Mesendoderm (in vitro differentiated cells): ENCODE measurements around the gene CPPED1.

Source experiments
- DNase-seq: peaks from one replicate; pipeline ENCODE4 v3.0.0; 2013
- H2AK5ac ChIP-seq: 2 replicates; pipeline ENCODE4 v1.6.1; 2013; ENCODE audit warnings: low read length, inconsistent platforms
- H2BK120ac ChIP-seq: 2 replicates; pipeline ENCODE4 v1.6.1; 2013; ENCODE audit warnings: low read depth, mild to moderate bottlenecking, low read length, moderate library complexity, mixed read lengths
- H2BK15ac ChIP-seq: replicated peaks from 2 replicates; pipeline ENCODE4 v1.6.1; 2013; ENCODE audit warnings: low read depth, mild to moderate bottlenecking, moderate library complexity
- H2BK5ac ChIP-seq: 2 replicates; pipeline ENCODE4 v1.6.1; 2013; ENCODE audit warnings: low read length, inconsistent platforms
- H3K18ac ChIP-seq: 2 replicates; pipeline ENCODE4 v1.6.1; 2013; ENCODE audit warnings: mild to moderate bottlenecking, low read length, mixed read lengths
- H3K23ac ChIP-seq: one replicate; pipeline ENCODE4 v1.6.1; 2013; ENCODE audit warnings: low read length
- H3K27ac ChIP-seq: 2 replicates; pipeline ENCODE4 v1.5.1; 2013; ENCODE audit warnings: low read depth, mild to moderate bottlenecking, inconsistent platforms, low read length, moderate library complexity
- H3K27me3 ChIP-seq: 2 replicates; pipeline ENCODE4 v1.6.1; 2013; ENCODE audit warnings: low read length, control low read depth, mild to moderate bottlenecking, inconsistent platforms; ENCODE audit not compliant: insufficient read depth, poor library complexity
- H3K36me3 ChIP-seq: 2 replicates; pipeline ENCODE4 v1.6.1; 2013; ENCODE audit warnings: low read length, inconsistent platforms; ENCODE audit not compliant: control insufficient read depth, insufficient read depth
- H3K4ac ChIP-seq: one replicate; pipeline ENCODE4 v1.6.1; 2013; ENCODE audit warnings: low read depth, mild to moderate bottlenecking, low read length, moderate library complexity
- H3K4me1 ChIP-seq: 2 replicates; pipeline ENCODE4 v1.6.1; 2013; ENCODE audit warnings: low read depth, low read length, inconsistent platforms; ENCODE audit not compliant: control insufficient read depth
- H3K4me2 ChIP-seq: 2 replicates; pipeline ENCODE4 v1.6.1; 2013; ENCODE audit warnings: low read length
- H3K4me3 ChIP-seq: 2 replicates; pipeline ENCODE4 v1.5.1; 2013; ENCODE audit warnings: mild to moderate bottlenecking, low read length
- H3K56ac ChIP-seq: one replicate; pipeline ENCODE4 v1.6.1; 2013; ENCODE audit warnings: low read length
- H3K79me1 ChIP-seq: 2 replicates; pipeline ENCODE4 v1.6.1; 2013; ENCODE audit warnings: low read length, inconsistent platforms
- H3K79me2 ChIP-seq: 2 replicates; pipeline ENCODE4 v1.6.1; 2013; ENCODE audit warnings: mild to moderate bottlenecking, low read length; ENCODE audit not compliant: control insufficient read depth, insufficient read depth
- H3K9ac ChIP-seq: 2 replicates; pipeline ENCODE4 v1.6.1; 2013; ENCODE audit warnings: low read length, inconsistent platforms
- H4K5ac ChIP-seq: one replicate; pipeline ENCODE4 v1.6.1; 2013; ENCODE audit warnings: low read length
- H4K8ac ChIP-seq: one replicate; pipeline ENCODE4 v1.6.1; 2013; ENCODE audit warnings: low read depth, mild to moderate bottlenecking, control low read depth, low read length, moderate library complexity
- WGBS: extraction: QIAGEN DNeasy Blood & Tissue Kit; methylation state at CpG from one replicate; pipeline ENCODE4 v1.1.7; 2013; ENCODE audit warnings: low lambda C conversion rate, missing lambda C conversion rate; ENCODE audit not compliant: insufficient coverage; ENCODE audit errors: extremely low coverage; 5-methylcytosine and 5-hydroxymethylcytosine counted together

CPPED1 gene

DNA sequence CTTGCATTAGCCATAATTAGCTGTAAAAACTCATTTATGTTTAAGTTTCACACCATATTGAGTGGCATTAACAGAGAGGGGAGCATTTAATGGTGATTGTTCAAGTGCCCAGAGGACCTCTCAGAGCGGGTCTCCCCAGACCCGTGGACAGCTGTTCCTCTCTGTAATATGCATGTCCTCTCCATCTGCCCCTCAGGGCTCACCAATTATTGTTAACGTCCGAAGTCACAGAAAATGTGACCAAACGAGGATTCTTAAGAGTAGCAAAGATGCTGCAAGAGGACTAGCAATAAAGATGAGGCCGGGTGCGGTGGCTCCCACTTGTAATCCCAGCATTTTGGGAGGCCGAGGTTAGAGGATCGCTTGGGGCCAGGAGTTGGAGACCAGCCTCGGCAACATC, 130.2 kb downstream of the CPPED1 start:
- H2BK5ac ChIP-seq: no peak overlapping the region
- H2BK120ac ChIP-seq: no peak overlapping the region
- H3K79me1 ChIP-seq: no peaks in the 10 kb centered on the region
- no peak overlapping the region for H2BK15ac ChIP-seq
- WGBS: no CpG with 5 or more reads among the region's 10 CpGs
- H2AK5ac ChIP-seq: no peak overlapping the region
- no peak overlapping the region for H3K18ac ChIP-seq
- no peaks in the 10 kb centered on the region for H3K4me1 ChIP-seq
- no peak overlapping the region for H3K23ac ChIP-seq
- no peaks in the 10 kb centered on the region for H3K27me3 ChIP-seq
- no peak for DNase-seq
- H3K4me3 ChIP-seq: no peak overlapping the region
- H3K4ac ChIP-seq: no peak overlapping the region
- no peak overlapping the region for H3K27ac ChIP-seq
- no peaks in the 10 kb centered on the region for H3K36me3 ChIP-seq
- H3K56ac ChIP-seq: no peak overlapping the region
- H3K9ac ChIP-seq: no peak overlapping the region
- H3K79me2 ChIP-seq: no peaks in the 10 kb centered on the region
- no peak overlapping the region for H3K4me2 ChIP-seq
- no peak overlapping the region for H4K8ac ChIP-seq
- no peak overlapping the region for H4K5ac ChIP-seq

DNA sequence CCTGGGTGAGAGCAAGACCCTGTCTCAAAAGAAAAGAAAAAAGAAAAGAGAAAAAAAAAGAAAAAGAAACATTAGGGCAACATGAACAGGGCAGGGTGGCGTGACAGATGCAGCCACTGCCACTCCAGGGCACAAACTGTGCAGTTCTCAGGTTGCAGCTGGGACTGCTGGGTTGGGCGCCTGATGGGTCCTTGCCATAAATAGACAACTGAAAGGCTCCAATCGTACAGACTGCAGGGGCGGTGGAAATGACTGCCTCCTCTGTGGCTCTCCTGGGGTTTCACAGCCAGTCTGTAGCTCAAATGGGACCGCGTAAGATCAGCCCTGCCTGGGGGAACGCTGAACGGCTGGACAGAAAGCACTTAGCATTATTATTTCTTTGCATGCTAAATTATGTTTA, 130.7 kb downstream of the CPPED1 start:
- Histone ChIP-seq H2BK120ac (no peak overlapping the region), H3K23ac (no peak overlapping the region), H3K79me1 (no peaks in the 10 kb centered on the region), H4K8ac (no peak overlapping the region), H4K5ac (no peak overlapping the region), H2BK15ac (no peak overlapping the region), H3K9ac (no peak overlapping the region), H3K4me1 (no peaks in the 10 kb centered on the region), H3K18ac (no peak overlapping the region), H3K79me2 (no peaks in the 10 kb centered on the region), H3K27me3 (no peaks in the 10 kb centered on the region), H3K4ac (no peak overlapping the region), H3K36me3 (no peaks in the 10 kb centered on the region), H2AK5ac (no peak overlapping the region), H3K27ac (no peak overlapping the region), H3K4me2 (no peak overlapping the region), H3K56ac (no peak overlapping the region), H3K4me3 (no peak overlapping the region), H2BK5ac (no peak overlapping the region)
- no peak for DNase-seq
- WGBS: no CpG with 5 or more reads among the region's 8 CpGs

DNA sequence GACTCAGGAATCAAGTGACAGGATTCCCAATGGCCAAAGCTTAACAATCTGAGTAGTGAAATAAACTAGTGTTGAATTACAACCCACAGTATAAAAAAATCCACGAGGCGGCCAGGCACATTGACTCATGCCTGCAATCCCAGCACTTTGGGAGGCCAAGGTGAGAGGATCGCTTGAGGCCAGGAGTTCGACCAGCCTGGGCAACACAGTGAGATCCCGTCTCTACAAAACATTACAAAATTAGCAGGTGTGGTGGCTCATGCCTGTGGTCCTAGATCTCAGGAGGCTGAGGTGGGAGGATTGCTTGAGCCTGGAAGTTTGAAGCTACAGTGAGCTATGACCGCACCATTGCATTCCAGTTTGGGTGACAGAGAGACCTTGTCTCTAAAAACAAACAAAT, 133.8 kb downstream of the CPPED1 start:
- no peak overlapping the region for H2AK5ac ChIP-seq
- H2BK120ac ChIP-seq: no peak overlapping the region
- no peak overlapping the region for H3K4me3 ChIP-seq
- no peak overlapping the region for H3K23ac ChIP-seq
- H3K27me3 ChIP-seq: no peaks in the 10 kb centered on the region
- H4K8ac ChIP-seq: no peak overlapping the region
- no peak overlapping the region for H3K27ac ChIP-seq
- no peak for DNase-seq
- H3K56ac ChIP-seq: no peak overlapping the region
- H3K9ac ChIP-seq: no peak overlapping the region
- H2BK5ac ChIP-seq: no peak overlapping the region
- H3K4ac ChIP-seq: no peak overlapping the region
- no peaks in the 10 kb centered on the region for H3K36me3 ChIP-seq
- H2BK15ac ChIP-seq: no peak overlapping the region
- H3K18ac ChIP-seq: no peak overlapping the region
- no peaks in the 10 kb centered on the region for H3K79me1 ChIP-seq
- no peak overlapping the region for H3K4me2 ChIP-seq
- no CpG with 5 or more reads among the region's 6 CpGs for whole genome bisulfite sequencing
- H4K5ac ChIP-seq: no peak overlapping the region
- H3K4me1 ChIP-seq: no peaks in the 10 kb centered on the region
- no peaks in the 10 kb centered on the region for H3K79me2 ChIP-seq

DNA sequence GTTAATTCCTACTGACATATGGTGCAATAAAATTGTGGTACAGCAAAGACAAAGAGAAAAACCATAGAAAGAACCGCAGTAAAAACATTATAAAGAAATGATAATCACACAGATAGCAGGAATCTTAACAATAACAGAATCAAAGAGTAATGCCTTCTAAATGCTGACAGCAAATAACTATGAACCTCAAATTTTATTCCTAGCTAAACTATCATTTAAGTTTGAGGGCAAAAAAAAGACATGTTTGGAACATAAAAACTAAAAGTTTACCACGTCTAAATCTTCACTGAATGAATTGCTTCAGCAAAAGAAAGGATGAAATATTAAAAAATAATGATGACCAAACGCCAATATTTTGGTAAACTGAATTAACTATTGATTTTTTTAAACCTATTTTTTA, 135.8 kb downstream of the CPPED1 start:
- Histone ChIP-seq H3K9ac (no peak overlapping the region), H3K36me3 (no peaks in the 10 kb centered on the region), H3K27ac (no peak overlapping the region), H3K79me2 (no peaks in the 10 kb centered on the region), H4K5ac (no peak overlapping the region), H2AK5ac (no peak overlapping the region), H3K4me2 (no peak overlapping the region), H3K27me3 (no peaks in the 10 kb centered on the region), H3K4ac (no peak overlapping the region), H3K23ac (no peak overlapping the region), H3K79me1 (no peaks in the 10 kb centered on the region), H3K56ac (no peak overlapping the region), H4K8ac (no peak overlapping the region), H2BK120ac (no peak overlapping the region), H2BK5ac (no peak overlapping the region), H3K4me3 (no peak overlapping the region), H3K4me1 (no peaks in the 10 kb centered on the region), H2BK15ac (no peak overlapping the region), H3K18ac (no peak overlapping the region)
- WGBS: no CpG with 5 or more reads among the region's 3 CpGs
- no peak for DNase-seq

DNA sequence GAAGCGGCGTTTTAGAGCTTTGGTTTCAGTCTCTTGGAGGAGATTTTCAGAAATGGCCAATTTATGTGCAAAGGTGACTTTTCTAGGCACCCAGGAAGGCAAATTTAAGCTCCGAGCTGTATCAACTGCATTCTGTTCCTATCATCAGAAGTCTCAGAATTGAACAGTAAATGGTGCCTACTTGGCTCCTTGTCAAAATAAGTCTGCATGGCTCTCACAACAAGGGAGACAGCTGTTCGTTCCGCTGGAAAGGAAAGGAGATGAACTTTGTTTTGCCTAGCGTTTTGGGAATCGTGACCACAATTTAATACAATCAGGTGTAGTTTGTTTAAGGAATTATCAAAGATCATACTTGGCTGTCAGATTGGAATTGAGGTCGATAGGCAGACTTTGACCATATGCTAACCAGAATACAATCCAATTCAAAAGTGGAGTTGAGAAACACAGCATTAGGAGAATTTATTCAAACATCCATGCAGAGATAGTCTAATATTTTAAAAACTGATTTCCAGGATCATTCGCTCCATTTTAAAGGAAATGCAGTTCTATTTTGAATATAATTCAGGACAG, 139.4 kb downstream of the CPPED1 start:
- Histone ChIP-seq H3K79me2 (no peaks in the 10 kb centered on the region), H2BK120ac (no peak overlapping the region), H3K9ac (no peak overlapping the region), H3K27me3 (no peaks in the 10 kb centered on the region), H3K4me1 (no peaks in the 10 kb centered on the region), H4K8ac (no peak overlapping the region), H3K79me1 (no peaks in the 10 kb centered on the region), H2AK5ac (no peak overlapping the region), H3K4me2 (no peak overlapping the region), H3K4ac (no peak overlapping the region), H3K18ac (no peak overlapping the region), H2BK15ac (no peak overlapping the region), H3K56ac (no peak overlapping the region), H2BK5ac (no peak overlapping the region), H3K27ac (no peak overlapping the region), H3K4me3 (no peak overlapping the region), H4K5ac (no peak overlapping the region), H3K23ac (no peak overlapping the region), H3K36me3 (no peaks in the 10 kb centered on the region)
- WGBS: no CpG with 5 or more reads among the region's 9 CpGs
- DNase-seq: no peak

DNA sequence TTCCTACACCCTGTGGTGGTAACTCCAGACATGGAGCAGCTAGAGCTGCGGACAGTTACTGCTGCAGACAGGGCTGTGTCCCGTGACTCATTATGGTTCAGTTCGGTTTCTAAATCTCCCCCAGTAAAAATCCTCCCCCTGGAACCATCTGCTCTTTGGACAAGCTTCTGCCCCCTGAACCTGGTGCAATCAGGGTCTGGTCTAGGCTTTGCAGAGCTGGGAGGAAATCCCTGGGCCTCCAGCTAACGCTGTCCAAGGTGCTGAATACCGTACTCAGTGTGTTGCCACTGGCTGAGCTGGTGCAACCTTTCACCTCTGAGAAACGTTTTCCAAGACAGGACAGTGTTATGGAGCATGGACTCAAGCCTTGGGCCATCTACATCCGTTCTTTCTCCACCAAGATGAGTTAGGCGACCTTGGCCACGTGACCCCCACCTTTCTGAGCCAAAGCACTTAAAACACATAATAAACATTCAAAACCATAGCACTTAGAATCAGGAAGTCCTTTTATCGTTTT, 142.0 kb downstream of the CPPED1 start:
- Histone ChIP-seq H3K4me2 (no peak overlapping the region), H2BK15ac (no peak overlapping the region), H3K9ac (no peak overlapping the region), H3K79me2 (no peaks in the 10 kb centered on the region), H4K5ac (no peak overlapping the region), H3K4me3 (no peak overlapping the region), H2BK5ac (no peak overlapping the region), H3K27ac (no peak overlapping the region), H3K79me1 (no peaks in the 10 kb centered on the region), H3K4ac (no peak overlapping the region), H3K18ac (no peak overlapping the region), H3K27me3 (no peaks in the 10 kb centered on the region), H2BK120ac (no peak overlapping the region), H4K8ac (no peak overlapping the region), H3K56ac (no peak overlapping the region), H3K36me3 (no peaks in the 10 kb centered on the region), H3K23ac (no peak overlapping the region), H2AK5ac (no peak overlapping the region), H3K4me1 (no peaks in the 10 kb centered on the region)
- DNase-seq: peak; percentile 84
- WGBS: no CpG with 5 or more reads among the region's 10 CpGs
